PC-9 (cell line): ENCODE measurements around the gene CD37. TPM values are rescaled to one million over a fixed set of nuclear protein-coding genes. Genes with fewer than 3 reads are reported as not detected.

Experiments
- BruUV-seq: library from RNA; stranded (reverse); fragments of 400-500 nt; replicated peaks from 2 replicates; lab custom pipeline; 2021; lab: Mats Ljungman, UMichigan
- CTCF ChIA-PET: fragments of 300-600 bp; sonication (Branson Sonifier 250); formaldehyde crosslinking; loops from one replicate; lab custom pipeline; 2022; ENCODE audit warnings: antibody characterized with exemption; lab: Charles Lee
- POLR2A ChIA-PET: fragments of 300-600 bp; sonication (Branson Sonifier 250); formaldehyde crosslinking; loops from one replicate; lab custom pipeline; 2022; ENCODE audit warnings: antibody characterized with exemption; ENCODE audit not compliant: unreplicated experiment; lab: Charles Lee
- DNase-seq, 2 experiments: peaks; one replicate each; pipeline versions ENCODE4 v3.0.0 to v3.0.0-alpha.2; 2015 to 2022; ENCODE audit warnings: mixed read lengths in 1 of 2
- H2AFZ ChIP-seq: fragments of 200-600 bp; sonication (generic); 2 replicates; pipeline ENCODE4 v1.8.1; 2017; ENCODE audit warnings: antibody characterized with exemption
- H3F3A ChIP-seq: fragments of 200-600 bp; sonication (generic); 2 replicates; pipeline ENCODE4 v1.8.1; 2017; ENCODE audit warnings: antibody characterized with exemption, mild to moderate bottlenecking, low read depth; ENCODE audit not compliant: insufficient read depth
- H3K27ac ChIP-seq: fragments of 200-600 bp; sonication (generic); 2 replicates; pipeline ENCODE4 v1.6.1; 2016; ENCODE audit warnings: mixed run types
- H3K27me3 ChIP-seq: fragments of 200-600 bp; sonication (generic); 2 replicates; pipeline ENCODE4 v1.6.1; 2016; ENCODE audit warnings: low read depth, mixed run types; ENCODE audit not compliant: insufficient read depth
- H3K36me3 ChIP-seq: fragments of 200-600 bp; sonication (generic); 2 replicates; pipeline ENCODE4 v1.6.1; 2016; ENCODE audit warnings: low read depth, mixed run types
- H3K4me1 ChIP-seq: fragments of 200-600 bp; sonication (generic); replicated peaks from 2 replicates; pipeline ENCODE4 v1.6.1; 2016; ENCODE audit warnings: mixed run types; ENCODE audit not compliant: insufficient read depth
- H3K4me2 ChIP-seq: fragments of 200-600 bp; sonication (generic); 2 replicates; pipeline ENCODE4 v1.6.1; 2017; ENCODE audit warnings: mixed run types
- H3K4me3 ChIP-seq: fragments of 200-600 bp; sonication (generic); 2 replicates; pipeline ENCODE4 v1.6.1; 2016; ENCODE audit warnings: mixed run types
- H3K79me2 ChIP-seq: fragments of 200-600 bp; sonication (generic); 2 replicates; pipeline ENCODE4 v1.6.1; 2017; ENCODE audit warnings: low read depth, mixed run types
- H3K9me2 ChIP-seq: fragments of 200-600 bp; sonication (generic); 2 replicates; pipeline ENCODE4 v1.8.1; 2017; ENCODE audit warnings: mild to moderate bottlenecking; ENCODE audit not compliant: insufficient read depth
- H3K9me3 ChIP-seq: fragments of 200-600 bp; sonication (generic); 2 replicates; pipeline ENCODE4 v1.8.1; 2016; ENCODE audit warnings: low read depth; ENCODE audit not compliant: insufficient read depth
- H4K20me1 ChIP-seq: fragments of 200-600 bp; sonication (generic); 2 replicates; pipeline ENCODE4 v1.8.1; 2017; ENCODE audit not compliant: insufficient read depth
- CTCF ChIP-seq: fragments of 200-600 bp; sonication (generic); conservative IDR thresholded peaks from 2 replicates; pipeline ENCODE4 v1.6.1; 2017; ENCODE audit warnings: mixed run types, antibody characterized with exemption, mild to moderate bottlenecking, moderate library complexity
- EZH2 ChIP-seq: fragments of 200-600 bp; sonication (generic); IDR thresholded peaks from 2 replicates; pipeline ENCODE4 v1.8.0; 2017; ENCODE audit warnings: antibody characterized with exemption, low read depth
- intact Hi-C: fragments of 100-400 bp; cut with micrococcal nuclease; formaldehyde crosslinking; loops from one replicate; pipeline ENCODE4 v1.10.0; 2022; ENCODE audit not compliant: unreplicated experiment
- total RNA-seq: library from RNA; stranded (reverse); gene quantifications from 2 replicates; pipeline ENCODE4 v1.2.3, GENCODE V29; 2021

The CD37 gene
- total RNA-seq, 1 experiment from 2014 or later = not detected

- POLR2A ChIA-PET = no interaction called here
Measured at GRCh38 chr19:49309087-49309486, 26.1 kb upstream of the CD37 start.

GRCh38 chr19:49315111-49315510 is 20.1 kb upstream of the CD37 start:
- no peak for DNase-seq
- ChIA-PET CTCF (interaction anchor here (0.6 kb wide), 1 partner anchor 89 kb away, joined by 3 read pairs; no protein-coding TSS in a partner anchor), POLR2A (no interaction called here)
- Histone ChIP-seq H3K9me3 (no peaks in the 10 kb centered on the region), H3K9me2 (no peaks in the 10 kb centered on the region), H4K20me1 (no peaks in the 10 kb centered on the region), H2AFZ (no peak overlapping the region), H3K27ac (no peak overlapping the region), H3K79me2 (no peaks in the 10 kb centered on the region), H3F3A (no peaks in the 10 kb centered on the region), H3K4me1 (no peaks in the 10 kb centered on the region), H3K4me2 (no peak overlapping the region), H3K27me3 (peaks cover 14% of the 10 kb centered on the region; the same call in 1 of the 2 replicates), H3K4me3 (no peak overlapping the region), H3K36me3 (no peaks in the 10 kb centered on the region)
- no peak for TF ChIP-seq EZH2
- TF ChIP-seq CTCF = no peak
- BruUV-seq = no TSS peak
- intact Hi-C loops = no loop called here

More at GRCh38 chr19:49309087-49309486, 26.1 kb upstream of the CD37 start:
- H3K79me2 ChIP-seq = no peaks in the 10 kb centered on the region
- no peak overlapping the region for H3K4me2 ChIP-seq
- intact Hi-C loops = no loop called here
- no peaks in the 10 kb centered on the region for H3K9me2 ChIP-seq
- TF ChIP-seq EZH2 = no peak
- TF ChIP-seq CTCF = no peak
- CTCF ChIA-PET = no interaction called here
- H3K27ac ChIP-seq = no peak overlapping the region
- H2AFZ ChIP-seq = no peak overlapping the region
- H3K4me1 ChIP-seq = no peaks in the 10 kb centered on the region
- no peak overlapping the region for H3K4me3 ChIP-seq
- no peaks in the 10 kb centered on the region for H4K20me1 ChIP-seq
- BruUV-seq = no TSS peak
- DNase-seq = no peak
- H3F3A ChIP-seq = no peaks in the 10 kb centered on the region
- H3K36me3 ChIP-seq = no peaks in the 10 kb centered on the region
- no peaks in the 10 kb centered on the region for H3K9me3 ChIP-seq
- H3K27me3 ChIP-seq = peaks cover 45% of the 10 kb centered on the region; the same call in 1 of the 2 replicates

- Histone ChIP-seq H3K9me2 (no peaks in the 10 kb centered on the region), H2AFZ (no peak overlapping the region), H3K36me3 (no peaks in the 10 kb centered on the region), H3K79me2 (no peaks in the 10 kb centered on the region), H3K4me2 (no peak overlapping the region), H3K27ac (no peak overlapping the region), H3F3A (no peaks in the 10 kb centered on the region), H3K27me3 (peaks cover 6% of the 10 kb centered on the region; the same call in 1 of the 2 replicates), H4K20me1 (no peaks in the 10 kb centered on the region), H3K4me3 (no peak overlapping the region), H3K4me1 (no peaks in the 10 kb centered on the region), H3K9me3 (no peaks in the 10 kb centered on the region)
- no peak for TF ChIP-seq EZH2
- TF ChIP-seq CTCF = no peak
- no TSS peak for BruUV-seq
- DNase-seq = no peak
- POLR2A ChIA-PET = no interaction called here
- intact Hi-C loops = no loop called here
- CTCF ChIA-PET = no interaction called here
Measured at GRCh38 chr19:49316284-49316683, 18.9 kb upstream of the CD37 start.
